HCT116 (cell line): ENCODE results near the gene KLHL15.

Experiments used
- CEBPB ChIP-seq: IDR thresholded peaks from 2 replicates; pipeline ENCODE4 v1.6.1; 2012; ENCODE audit warnings: low read depth
- CTCF ChIP-seq, 3 experiments: fragments of 200-600 bp in 1 of 3; sonication (generic) in 1 of 3; IDR thresholded peaks in 2 of 3; conservative IDR thresholded peaks in 1 of 3; 2 replicates each; pipeline ENCODE4 v1.5.1; 2012 to 2017; ENCODE audit warnings: low read depth in 2 of 3, low read length in 2 of 3, antibody characterized with exemption in 1 of 3, borderline replicate concordance in 1 of 3, control low read depth in 1 of 3, mild to moderate bottlenecking in 1 of 3, mixed read lengths in 1 of 3, mixed run types in 1 of 3, moderate library complexity in 1 of 3; ENCODE audit not compliant: insufficient read depth in 1 of 3
- EGR1 ChIP-seq: IDR thresholded peaks from 2 replicates; pipeline ENCODE4 v1.6.1; 2012; ENCODE audit warnings: low read depth
- EZH2 ChIP-seq: fragments of 200-600 bp; sonication (generic); IDR thresholded peaks from 2 replicates; pipeline ENCODE4 v1.6.1; 2017; ENCODE audit warnings: antibody characterized with exemption, mixed run types
- EZH2phosphoT487 ChIP-seq: fragments of 200-600 bp; IDR thresholded peaks from 2 replicates; pipeline ENCODE4 v1.6.1; 2018; ENCODE audit warnings: antibody characterized with exemption, borderline replicate concordance
- MAX ChIP-seq: IDR thresholded peaks from 2 replicates; pipeline ENCODE4 v1.6.1; 2012
- POLR2A ChIP-seq: IDR thresholded peaks from 2 replicates; pipeline ENCODE4 v1.7.0; 2011; ENCODE audit warnings: borderline replicate concordance; ENCODE audit not compliant: insufficient read depth, insufficient read length; ENCODE audit errors: extremely low read depth
- RAD21 ChIP-seq: IDR thresholded peaks from 2 replicates; pipeline ENCODE4 v1.6.1; 2012; ENCODE audit warnings: low read depth, mild to moderate bottlenecking
- SIN3A ChIP-seq: IDR thresholded peaks from 2 replicates; pipeline ENCODE4 v1.6.1; 2012; ENCODE audit warnings: low read depth
- TCF7L2 ChIP-seq: IDR thresholded peaks from 2 replicates; pipeline ENCODE4 v1.7.0; 2011; ENCODE audit warnings: borderline replicate concordance, inconsistent platforms; ENCODE audit not compliant: insufficient read depth, insufficient read length; ENCODE audit errors: extremely low read depth
- YY1 ChIP-seq: IDR thresholded peaks from 2 replicates; pipeline ENCODE4 v1.6.1; 2011; ENCODE audit warnings: low read length, low read depth, moderate library complexity, mild to moderate bottlenecking; ENCODE audit not compliant: insufficient replicate concordance; ENCODE audit errors: extremely low read depth

GRCh38 chrX:24017674-24018073, 9.3 kb downstream of the KLHL15 start:
- TF ChIP-seq TCF7L2 (no peak), CTCF (IDR thresholded peaks at IDR 0.05 in 2 of 3, conservative IDR thresholded peaks at IDR 0.05 in 1 of 3; ENCODE audit: borderline replicate concordance in 1 of 3, insufficient read depth in 1 of 3, low read depth in 2 of 3, low read length in 2 of 3) (no peak), YY1 (no peak), EZH2 (no peak), EGR1 (no peak), POLR2A (no peak), RAD21 (no peak), EZH2phosphoT487 (no peak), MAX (no peak), CEBPB (no peak), SIN3A (no peak)
